ENCODE measurements around the gene EPB41L3. TPM values are rescaled to one million over a fixed set of nuclear protein-coding genes. Genes with fewer than 3 reads are reported as not detected.

EPB41L3 gene
- total and polyA plus RNA-seq, 10 of the 15 experiments (the other 5 are each of a cell fraction or from before 2014, with no cell fraction given): 0.11 to 0.69 (median 0.23) TPM; not detected in 6

DNA sequence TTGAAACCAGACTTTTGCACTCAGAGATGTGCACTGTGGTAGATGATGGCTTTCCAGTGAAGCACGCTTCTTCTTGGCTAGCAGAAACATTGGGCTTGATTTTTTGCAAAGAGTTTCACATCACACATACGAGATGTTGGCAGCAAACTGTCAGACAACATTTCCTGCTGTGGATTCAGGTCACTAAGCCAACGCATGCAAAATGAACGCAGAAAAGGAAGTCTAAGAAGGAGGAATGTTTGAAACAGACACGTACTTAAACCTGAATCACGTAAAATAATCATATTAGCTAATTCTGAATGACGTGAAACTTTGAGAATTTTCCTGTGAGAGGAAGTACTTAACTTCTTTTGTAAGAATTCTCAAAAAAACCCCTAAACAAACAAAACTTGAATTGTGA is 88.1 kb downstream of the EPB41L3 start:
- FAIRE-seq: no peak
- no peak overlapping the region for H3K4me3 ChIP-seq
- H3K9me3 ChIP-seq (replicated peaks; ENCODE audit: control insufficient read depth, insufficient read depth, low read length): no peaks in the 10 kb centered on the region
- 25% methylated on average over 7 of the region's 7 CpGs for WGBS (ENCODE audit: insufficient coverage, insufficient replicate concordance, low lambda C conversion rate, missing lambda C conversion rate)
- intact Hi-C loops (cut with micrococcal nuclease; ENCODE audit: unreplicated experiment) (no loop called here), in situ Hi-C loops (cut with MboI) (no loop called here)
- POLR2A ChIA-PET: no interaction called here
- no peaks in the 10 kb centered on the region for H4K20me1 ChIP-seq (ENCODE audit: control insufficient read depth, insufficient read depth)
- RAD21 ChIA-PET (ENCODE audit: unreplicated experiment): no interaction called here
- SMC1A ChIA-PET (ENCODE audit: uncharacterized antibody, unreplicated experiment): no interaction called here
- no peaks in the 10 kb centered on the region for H3K4me1 ChIP-seq (ENCODE audit: control insufficient read depth, insufficient read depth, low read length)
- no peaks in the 10 kb centered on the region for H3K79me2 ChIP-seq (ENCODE audit: control insufficient read depth, insufficient read depth, low read length)
- H3K27ac ChIP-seq (ENCODE audit: control insufficient read depth, insufficient read depth): no peak overlapping the region
- H3K4me2 ChIP-seq (ENCODE audit: control insufficient read depth, insufficient read depth): no peak overlapping the region
- BruUV-seq (replicated peaks): no TSS peak
- DNase-seq (ENCODE audit: low read depth, low spot score): no peak
- H3K36me3 ChIP-seq (ENCODE audit: control insufficient read depth in 2 of 2, insufficient read depth in 2 of 2, low read length in 1 of 2): no peaks in the 10 kb centered on the region
- H3K27me3 ChIP-seq (replicated peaks in 1 of 2; ENCODE audit: control insufficient read depth in 2 of 2, insufficient read depth in 2 of 2, low read length in 1 of 2): peaks cover 0 to 2% of the 10 kb centered on the region in 2 experiments; a peak in 2 of 4 replicates
- no peak overlapping the region for H2AFZ ChIP-seq (ENCODE audit: control insufficient read depth, low read depth, low read length)
- no peak for ATAC-seq
- TF ChIP-seq NFXL1 (IDR thresholded peaks at IDR 0.05; ENCODE audit: borderline replicate concordance): no peak
- no peak for TF ChIP-seq FOXM1 (IDR thresholded peaks at IDR 0.05; ENCODE audit: low read depth, low read length)
- TF ChIP-seq ZNF622 (IDR thresholded peaks at IDR 0.05): no peak
- TF ChIP-seq SUPT20H (IDR thresholded peaks at IDR 0.05; ENCODE audit: borderline replicate concordance, control insufficient read depth, low read depth, low read length): no peak
- no peak overlapping the region for H3K9ac ChIP-seq (ENCODE audit: control insufficient read depth, insufficient read depth, low read length)
- CTCF ChIA-PET: no interaction called here

DNA sequence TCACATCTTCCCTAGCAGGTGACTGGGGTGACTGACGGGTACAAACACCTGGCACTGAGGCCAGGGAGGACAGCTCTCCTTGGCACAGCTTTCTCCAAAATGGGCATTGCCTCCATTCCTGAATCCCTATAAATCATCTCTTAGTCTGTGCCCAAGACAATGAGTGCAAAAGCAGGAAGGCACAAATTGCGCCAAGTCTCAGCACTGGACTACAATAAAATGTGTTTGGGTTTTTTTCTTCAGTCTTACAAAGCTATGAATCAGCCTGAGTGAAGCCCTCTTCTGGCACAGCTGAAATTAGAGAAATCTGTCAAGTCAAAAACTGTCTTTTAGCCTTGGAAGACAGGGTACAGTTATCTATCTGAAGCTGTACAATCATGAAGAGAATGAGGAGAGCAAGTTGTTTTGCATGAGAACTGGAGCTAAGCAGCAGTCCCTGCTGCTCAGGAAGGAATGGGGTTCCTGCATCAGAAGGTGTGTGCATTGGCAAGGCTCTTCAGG is 90.8 kb downstream of the EPB41L3 start:
- no peak overlapping the region for H3K4me2 ChIP-seq (ENCODE audit: control insufficient read depth, insufficient read depth)
- ATAC-seq (no peak), DNase-seq (ENCODE audit: low read depth, low spot score) (no peak), FAIRE-seq (no peak)
- intact Hi-C loops (cut with micrococcal nuclease; ENCODE audit: unreplicated experiment): no loop called here
- no peak overlapping the region for H2AFZ ChIP-seq (ENCODE audit: control insufficient read depth, low read depth, low read length)
- H3K4me3 ChIP-seq: no peak overlapping the region
- in situ Hi-C loops (cut with MboI): no loop called here
- H3K27ac ChIP-seq (ENCODE audit: control insufficient read depth, insufficient read depth): no peak overlapping the region
- peaks cover 0 to 2% of the 10 kb centered on the region in 2 experiments; a peak in 1 of 4 replicates for H3K27me3 ChIP-seq (replicated peaks in 1 of 2; ENCODE audit: control insufficient read depth in 2 of 2, insufficient read depth in 2 of 2, low read length in 1 of 2)
- no peaks in the 10 kb centered on the region for H4K20me1 ChIP-seq (ENCODE audit: control insufficient read depth, insufficient read depth)
- BruUV-seq (replicated peaks): no TSS peak
- no peaks in the 10 kb centered on the region for H3K4me1 ChIP-seq (ENCODE audit: control insufficient read depth, insufficient read depth, low read length)
- H3K9ac ChIP-seq (ENCODE audit: control insufficient read depth, insufficient read depth, low read length): no peak overlapping the region
- H3K36me3 ChIP-seq (ENCODE audit: control insufficient read depth in 2 of 2, insufficient read depth in 2 of 2, low read length in 1 of 2): no peaks in the 10 kb centered on the region
- no peaks in the 10 kb centered on the region for H3K9me3 ChIP-seq (replicated peaks; ENCODE audit: control insufficient read depth, insufficient read depth, low read length)
- no peaks in the 10 kb centered on the region for H3K79me2 ChIP-seq (ENCODE audit: control insufficient read depth, insufficient read depth, low read length)
- WGBS (ENCODE audit: insufficient coverage, insufficient replicate concordance, low lambda C conversion rate, missing lambda C conversion rate): 40% methylated on average over 2 of the region's 2 CpGs
- RAD21 ChIA-PET (ENCODE audit: unreplicated experiment): no interaction called here
- SMC1A ChIA-PET (ENCODE audit: uncharacterized antibody, unreplicated experiment): interaction anchor here (1.6 kb wide), 1 partner anchor 10 kb away, joined by 4 read pairs; no protein-coding TSS in a partner anchor
- POLR2A ChIA-PET: no interaction called here
- TF ChIP-seq SMC3 (IDR thresholded peaks at IDR 0.05; ENCODE audit: borderline replicate concordance, low read length) (no peak), GATAD2B (conservative IDR thresholded peaks at IDR 0.05; ENCODE audit: low read depth) (no peak)
- CTCF ChIA-PET: interaction anchor here (0.6 kb wide), 1 partner anchor 1068 kb away, joined by 3 read pairs; no protein-coding TSS in a partner anchor

Measured in GM12878 (cell line).